Tibial nerve (tissue), 3 donors: Measurements from ENCODE around the gene CROCC2.

Experiments
- POLR2A ChIP-seq, 2 donors: fragments of 450-650 bp; IDR thresholded peaks; one replicate each; pipeline ENCODE4 v1.6.1; 2017; ENCODE audit warnings: antibody characterized with exemption in 2 of 2, mild to moderate bottlenecking in 2 of 2, moderate library complexity in 2 of 2
- TF ChIP-seq, protein P1 (sequence below), 5 experiments: fragments of 200-600 bp in 3 of 5; fragments of 450-650 bp in 2 of 5; sonication (generic) in 3 of 5; IDR thresholded peaks; one replicate each; pipeline ENCODE4 v1.5.1; 2016 to 2019; ENCODE audit warnings: antibody characterized with exemption in 5 of 5, mild to moderate bottlenecking in 3 of 5, moderate library complexity in 2 of 5

DNA sequence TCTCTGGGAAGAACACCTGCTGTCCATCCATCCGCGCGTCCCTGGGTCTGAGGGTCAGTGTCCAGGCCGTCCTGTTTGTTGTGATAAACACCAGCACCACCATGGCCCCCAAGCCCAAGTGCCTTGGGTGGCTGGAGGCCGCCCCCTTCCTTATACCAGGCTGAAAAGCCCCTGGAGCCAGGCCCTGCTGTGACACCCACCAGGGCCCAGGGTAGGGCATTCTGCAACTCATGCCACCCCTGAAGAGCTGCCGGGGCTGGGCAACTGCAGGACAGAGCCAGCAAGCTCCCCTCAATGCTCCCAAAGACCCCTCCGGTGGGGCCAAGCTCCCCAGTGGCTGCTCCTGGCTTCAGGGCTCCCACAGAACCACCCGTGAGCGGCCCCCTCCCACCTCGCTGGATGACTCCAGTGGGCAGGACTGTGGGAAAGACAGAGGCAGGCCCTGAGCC is 60.3 kb downstream of the CROCC2 start:
- TF ChIP-seq, protein P1, sequence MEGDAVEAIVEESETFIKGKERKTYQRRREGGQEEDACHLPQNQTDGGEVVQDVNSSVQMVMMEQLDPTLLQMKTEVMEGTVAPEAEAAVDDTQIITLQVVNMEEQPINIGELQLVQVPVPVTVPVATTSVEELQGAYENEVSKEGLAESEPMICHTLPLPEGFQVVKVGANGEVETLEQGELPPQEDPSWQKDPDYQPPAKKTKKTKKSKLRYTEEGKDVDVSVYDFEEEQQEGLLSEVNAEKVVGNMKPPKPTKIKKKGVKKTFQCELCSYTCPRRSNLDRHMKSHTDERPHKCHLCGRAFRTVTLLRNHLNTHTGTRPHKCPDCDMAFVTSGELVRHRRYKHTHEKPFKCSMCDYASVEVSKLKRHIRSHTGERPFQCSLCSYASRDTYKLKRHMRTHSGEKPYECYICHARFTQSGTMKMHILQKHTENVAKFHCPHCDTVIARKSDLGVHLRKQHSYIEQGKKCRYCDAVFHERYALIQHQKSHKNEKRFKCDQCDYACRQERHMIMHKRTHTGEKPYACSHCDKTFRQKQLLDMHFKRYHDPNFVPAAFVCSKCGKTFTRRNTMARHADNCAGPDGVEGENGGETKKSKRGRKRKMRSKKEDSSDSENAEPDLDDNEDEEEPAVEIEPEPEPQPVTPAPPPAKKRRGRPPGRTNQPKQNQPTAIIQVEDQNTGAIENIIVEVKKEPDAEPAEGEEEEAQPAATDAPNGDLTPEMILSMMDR (IDR thresholded peaks at IDR 0.05): no peak
- no peak for TF ChIP-seq POLR2A (IDR thresholded peaks at IDR 0.05)
